ENCODE data around the gene RRP8. TPM values are rescaled to one million over a fixed set of nuclear protein-coding genes. Genes with fewer than 3 reads are reported as not detected.
A peak's percentile ranks its signal among the peaks of the same experiment; 100 is the strongest.

RRP8 gene
- total RNA-seq, 1 donor, result 7.2 TPM

DNA sequence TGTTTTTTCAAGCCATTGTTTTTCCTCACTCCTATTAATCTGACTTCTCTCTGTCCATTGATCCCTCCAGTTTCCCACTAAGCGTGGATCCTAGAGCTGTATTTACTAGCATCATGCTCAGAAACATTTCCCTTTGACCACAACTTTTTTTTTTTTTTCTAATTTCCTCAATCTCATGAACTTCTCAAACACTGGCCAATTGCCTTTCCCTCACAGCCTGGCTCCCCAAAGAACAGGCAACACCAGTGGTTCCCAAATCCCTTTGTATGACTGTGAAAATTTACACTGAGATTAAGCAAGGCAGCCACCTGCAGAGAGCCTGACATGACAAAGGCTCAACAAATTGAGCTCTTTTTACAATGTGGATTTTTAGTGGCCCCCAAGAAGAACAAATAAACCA is 17.2 kb upstream of the RRP8 start:
- H4K20me1 ChIP-seq (ENCODE audit: insufficient read depth, low read length), result no peaks in the 10 kb centered on the region
- H3K36me3 ChIP-seq (ENCODE audit: insufficient read depth, low read length), result peaks cover 8% of the 10 kb centered on the region
- H3K79me2 ChIP-seq (ENCODE audit: insufficient read depth, low read length), result peaks cover 21% of the 10 kb centered on the region
- H2AFZ ChIP-seq (ENCODE audit: low read length), result no peak overlapping the region
- H3K4me3 ChIP-seq (ENCODE audit: insufficient read depth, low read length), result no peak overlapping the region
- TF ChIP-seq, protein P1, sequence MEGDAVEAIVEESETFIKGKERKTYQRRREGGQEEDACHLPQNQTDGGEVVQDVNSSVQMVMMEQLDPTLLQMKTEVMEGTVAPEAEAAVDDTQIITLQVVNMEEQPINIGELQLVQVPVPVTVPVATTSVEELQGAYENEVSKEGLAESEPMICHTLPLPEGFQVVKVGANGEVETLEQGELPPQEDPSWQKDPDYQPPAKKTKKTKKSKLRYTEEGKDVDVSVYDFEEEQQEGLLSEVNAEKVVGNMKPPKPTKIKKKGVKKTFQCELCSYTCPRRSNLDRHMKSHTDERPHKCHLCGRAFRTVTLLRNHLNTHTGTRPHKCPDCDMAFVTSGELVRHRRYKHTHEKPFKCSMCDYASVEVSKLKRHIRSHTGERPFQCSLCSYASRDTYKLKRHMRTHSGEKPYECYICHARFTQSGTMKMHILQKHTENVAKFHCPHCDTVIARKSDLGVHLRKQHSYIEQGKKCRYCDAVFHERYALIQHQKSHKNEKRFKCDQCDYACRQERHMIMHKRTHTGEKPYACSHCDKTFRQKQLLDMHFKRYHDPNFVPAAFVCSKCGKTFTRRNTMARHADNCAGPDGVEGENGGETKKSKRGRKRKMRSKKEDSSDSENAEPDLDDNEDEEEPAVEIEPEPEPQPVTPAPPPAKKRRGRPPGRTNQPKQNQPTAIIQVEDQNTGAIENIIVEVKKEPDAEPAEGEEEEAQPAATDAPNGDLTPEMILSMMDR (IDR thresholded peaks at IDR 0.05; ENCODE audit: extremely low read depth, low read depth, low read length), result no peak
- peaks cover 26% of the 10 kb centered on the region for H3K4me1 ChIP-seq (ENCODE audit: insufficient read depth, low read length)
- DNase-seq (ENCODE audit: insufficient read length, low spot score, missing footprints), result peak; percentile 63
- H3K4me2 ChIP-seq (ENCODE audit: insufficient read depth, low read length), result no peak overlapping the region
- H3K27me3 ChIP-seq (ENCODE audit: insufficient read depth, low read length), result no peaks in the 10 kb centered on the region
- H3K27ac ChIP-seq (ENCODE audit: low read depth, low read length), result no peak overlapping the region
- H3K9me3 ChIP-seq (ENCODE audit: low read depth, low read length), result no peaks in the 10 kb centered on the region

DNA sequence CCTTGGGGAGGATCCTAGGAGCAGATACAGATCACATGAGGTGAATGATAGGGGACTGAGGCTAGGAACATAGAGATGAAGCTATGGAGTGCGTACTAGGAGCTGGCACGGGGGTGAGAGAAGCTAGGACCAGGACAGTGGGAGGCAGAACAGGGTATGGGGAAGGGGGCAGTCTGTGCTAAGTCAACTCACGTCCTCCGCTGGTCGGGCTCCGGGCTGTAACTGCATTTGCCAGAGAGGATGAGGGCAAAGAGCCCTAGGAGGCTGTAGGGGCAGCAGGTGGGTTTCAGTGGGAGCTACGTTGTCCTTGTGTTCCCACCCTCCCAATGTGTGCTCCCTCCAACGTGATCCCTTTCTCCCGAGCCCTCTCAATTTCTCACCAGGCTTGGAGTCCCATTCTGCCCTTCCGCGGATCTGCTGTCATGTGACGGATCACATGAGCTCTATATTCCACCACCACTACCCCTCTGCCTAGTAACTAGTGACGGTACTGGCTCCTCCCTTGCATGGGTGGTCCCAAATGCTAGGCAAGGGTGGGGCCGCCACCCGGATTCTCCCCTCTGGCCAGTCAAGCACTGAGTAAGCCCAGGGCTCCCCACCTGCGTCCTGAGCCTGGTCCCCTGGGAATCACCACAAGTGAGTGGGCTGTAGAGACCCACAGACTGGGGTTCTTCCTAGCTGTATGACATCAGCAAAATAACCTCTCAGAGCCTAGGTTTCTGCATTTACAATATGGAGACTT is 15.8 kb upstream of the RRP8 start, which contains the start of gene TPP1:
Gene TPP1 (minus strand): TSS at position 419 of the 742 bp plus-strand sequence. CDS start 22 bp downstream, at position 397.
- H3K36me3 ChIP-seq (ENCODE audit: insufficient read depth, low read length), result peaks cover 22% of the 10 kb centered on the region
- TF ChIP-seq, protein P1 (IDR thresholded peaks at IDR 0.05; ENCODE audit: extremely low read depth, low read depth, low read length), result no peak
- no peaks in the 10 kb centered on the region for H4K20me1 ChIP-seq (ENCODE audit: insufficient read depth, low read length)
- H3K27ac ChIP-seq (ENCODE audit: low read depth, low read length), result peak within 1 kb of the TSS; percentile 76
- no peaks in the 10 kb centered on the region for H3K27me3 ChIP-seq (ENCODE audit: insufficient read depth, low read length)
- peak within 1 kb of the TSS; percentile 94 for H2AFZ ChIP-seq (ENCODE audit: low read length)
- DNase-seq (ENCODE audit: insufficient read length, low spot score, missing footprints), result peak; percentile 100
- peaks cover 23% of the 10 kb centered on the region for H3K79me2 ChIP-seq (ENCODE audit: insufficient read depth, low read length)
- peaks cover 26% of the 10 kb centered on the region for H3K4me1 ChIP-seq (ENCODE audit: insufficient read depth, low read length)
- peak within 1 kb of the TSS; percentile 95 for H3K4me2 ChIP-seq (ENCODE audit: insufficient read depth, low read length)
- H3K9me3 ChIP-seq (ENCODE audit: low read depth, low read length), result no peaks in the 10 kb centered on the region
- H3K4me3 ChIP-seq (ENCODE audit: insufficient read depth, low read length), result peak within 1 kb of the TSS; percentile 79

- Histone ChIP-seq H4K20me1 (ENCODE audit: insufficient read depth, low read length) (no peaks in the 10 kb centered on the region), H2AFZ (ENCODE audit: low read length) (peak overlapping the region; percentile 94)
- TF ChIP-seq, protein P1 (IDR thresholded peaks at IDR 0.05; ENCODE audit: extremely low read depth, low read depth, low read length), result no peak
These were observed 14.9 kb upstream of the RRP8 start for GRCh38 chr11:6618117-6619003.

More at GRCh38 chr11:6618117-6619003, 14.9 kb upstream of the RRP8 start:
- Histone ChIP-seq H3K4me2 (ENCODE audit: insufficient read depth, low read length) (peak overlapping the region; percentile 95), H3K79me2 (ENCODE audit: insufficient read depth, low read length) (peaks cover 23% of the 10 kb centered on the region), H3K9me3 (ENCODE audit: low read depth, low read length) (no peaks in the 10 kb centered on the region), H3K27me3 (ENCODE audit: insufficient read depth, low read length) (no peaks in the 10 kb centered on the region), H3K4me3 (ENCODE audit: insufficient read depth, low read length) (peak overlapping the region; percentile 79), H3K4me1 (ENCODE audit: insufficient read depth, low read length) (peaks cover 26% of the 10 kb centered on the region), H3K36me3 (ENCODE audit: insufficient read depth, low read length) (peaks cover 26% of the 10 kb centered on the region), H3K27ac (ENCODE audit: low read depth, low read length) (peak overlapping the region; percentile 76)
- peak; percentile 96 for DNase-seq (ENCODE audit: insufficient read length, low spot score, missing footprints)
